CD4-positive, CD25-positive, alpha-beta regulatory T cell (primary cell): ENCODE measurements around the gene FERMT3. TPM values are rescaled to one million over a fixed set of nuclear protein-coding genes. Genes with fewer than 3 reads are reported as not detected.
A peak's percentile ranks its signal among the peaks of the same experiment; 100 is the strongest.
"Not testable (repeated sequence)": the region's sequence is repeated elsewhere in the genome, so short reads cannot be mapped to it uniquely, and the experiment has no call there.

Experiments
- ATAC-seq, 2 donors: fragments of 150-1000 bp; cut with Tn5 transposase; one replicate each; pipeline ENCODE4 v1.10.0; 2021; ENCODE audit warnings: low read depth in 2 of 2, moderate number of reproducible peaks in 2 of 2, moderate library complexity in 1 of 2
- DNase-seq, 3 donors: peaks; one replicate each; pipeline versions ENCODE4 v3.0.0 to v3.0.0-alpha.2; 2012 to 2022; ENCODE audit warnings: mixed read lengths in 1 of 3
- H3K27ac ChIP-seq: one replicate; pipeline ENCODE4 v1.7.0; 2013; ENCODE audit warnings: mild to moderate bottlenecking, low read length; ENCODE audit not compliant: insufficient read depth, poor library complexity, severe bottlenecking
- H3K27me3 ChIP-seq: one replicate; pipeline ENCODE4 v1.7.0; 2013; ENCODE audit warnings: low read length; ENCODE audit not compliant: control insufficient read depth, insufficient read depth
- H3K36me3 ChIP-seq: one replicate; pipeline ENCODE4 v1.7.0; 2013; ENCODE audit warnings: mild to moderate bottlenecking, low read length, moderate library complexity; ENCODE audit not compliant: control insufficient read depth, insufficient read depth
- H3K4me1 ChIP-seq: 2 replicates; pipeline ENCODE4 v1.7.0; 2013; ENCODE audit warnings: mild to moderate bottlenecking, low read length; ENCODE audit not compliant: insufficient read depth, control insufficient read depth, poor library complexity, severe bottlenecking
- H3K4me3 ChIP-seq: one replicate; pipeline ENCODE4 v1.7.0; 2013; ENCODE audit warnings: low read depth, mild to moderate bottlenecking, low read length, moderate library complexity
- H3K9me3 ChIP-seq, 2 experiments: 1 replicate in 1 of 2; 2 replicates in 1 of 2; pipeline ENCODE4 v1.7.0; 2013; ENCODE audit warnings: low read length in 2 of 2, mild to moderate bottlenecking in 1 of 2, moderate library complexity in 1 of 2; ENCODE audit not compliant: control insufficient read depth in 2 of 2
- H3K27ac Mint-ChIP-seq, 3 donors: one replicate each; pipeline ENCODE4 v1.8.0; 2020 to 2022; ENCODE audit warnings: mild to moderate bottlenecking in 3 of 3, mixed read lengths in 3 of 3, moderate library complexity in 2 of 3
- H3K27me3 Mint-ChIP-seq: one replicate; pipeline ENCODE4 v1.8.0; 2022; ENCODE audit warnings: mild to moderate bottlenecking, mixed read lengths
- H3K36me3 Mint-ChIP-seq: one replicate; pipeline ENCODE4 v1.8.0; 2020; ENCODE audit warnings: mixed read lengths
- H3K4me1 Mint-ChIP-seq, 4 donors: one replicate each; pipeline ENCODE4 v1.8.0; 2020 to 2022; ENCODE audit warnings: mixed read lengths in 4 of 4, mild to moderate bottlenecking in 1 of 4
- H3K4me3 Mint-ChIP-seq, 4 donors: one replicate each; pipeline ENCODE4 v1.8.0; 2020 to 2022; ENCODE audit warnings: mild to moderate bottlenecking in 4 of 4, mixed read lengths in 4 of 4, moderate library complexity in 3 of 4
- H3K9me3 Mint-ChIP-seq, 7 donors: one replicate each; pipeline ENCODE4 v1.8.0; 2020 to 2022; ENCODE audit warnings: mixed read lengths in 7 of 7, mild to moderate bottlenecking in 3 of 7, moderate library complexity in 2 of 7
- polyA plus RNA-seq, 4 donors: library from polyadenylated mRNA; unstranded; fragments of 300-500 nt; fragmentation: Illumina TruSeq; gene quantifications; one replicate each; pipeline ENCODE4 v1.2.3, GENCODE V29; 2021
- total RNA-seq: library from RNA; stranded (reverse); gene quantifications from one replicate; pipeline ENCODE4 v1.2.3, GENCODE V29; 2022

FERMT3 gene
- total and polyA plus RNA-seq, 5 donors from 2014 or later = 151 to 183 (median 167) TPM

GRCh38 chr11:64245797-64246620 lies 39.5 kb downstream of the FERMT3 start:
- H3K36me3 ChIP-seq = peaks cover 4% of the 10 kb centered on the region
- peak overlapping the region; percentile 37 for H3K4me3 ChIP-seq
- Mint-ChIP-seq H3K36me3 (no peaks in the 10 kb centered on the region), H3K27ac (peak overlapping the region in 2 of 3 donors; percentile 48 to 85), H3K4me3 (peak overlapping the region; percentile 83 to 91 (median 86)), H3K9me3 (peaks cover 0 to 2% (median 0%) of the 10 kb centered on the region in 7 donors), H3K27me3 (no peaks in the 10 kb centered on the region), H3K4me1 (peaks cover 0 to 52% (median 21%) of the 10 kb centered on the region in 4 donors)
- no peaks in the 10 kb centered on the region for H3K27me3 ChIP-seq
- ATAC-seq (no peak), DNase-seq (peak; percentile 38 to 62 (median 50))
- H3K27ac ChIP-seq = peak overlapping the region; percentile 55
- H3K9me3 ChIP-seq = no peaks in the 10 kb centered on the region
- peaks cover 57% of the 10 kb centered on the region for H3K4me1 ChIP-seq

- not testable (repeated sequence) for H3K27me3 ChIP-seq, H3K4me3 ChIP-seq, H3K36me3 Mint-ChIP-seq, DNase-seq, H3K9me3 Mint-ChIP-seq, H3K9me3 ChIP-seq, H3K27me3 Mint-ChIP-seq, H3K27ac ChIP-seq, H3K27ac Mint-ChIP-seq, H3K36me3 ChIP-seq
- ATAC-seq = peak; percentile 4 to 17
- H3K4me1 ChIP-seq = peaks cover 59% of the 10 kb centered on the region
- peaks cover 0 to 49% (median 21%) of the 10 kb centered on the region in 4 donors for H3K4me1 Mint-ChIP-seq
- peak overlapping the region; percentile 82 to 92 (median 89) for H3K4me3 Mint-ChIP-seq
Observed at GRCh38 chr11:64246621-64246870, 40.0 kb downstream of the FERMT3 start.

GRCh38 chr11:64246871-64247728 lies 40.6 kb downstream of the FERMT3 start, which contains the start of gene PPP1R14B:
PPP1R14B (minus strand) TSS chr11:64246943; CDS start chr11:64246673, 270 bp downstream.
- ATAC-seq (peak; percentile 62 to 65), DNase-seq (peak; percentile 71 to 84 (median 78))
- H3K4me1 ChIP-seq = peaks cover 59% of the 10 kb centered on the region
- H3K36me3 Mint-ChIP-seq = no peaks in the 10 kb centered on the region
- peak within 1 kb of the TSS; percentile 64 for H3K27ac ChIP-seq
- H3K9me3 ChIP-seq = no peaks in the 10 kb centered on the region
- no peaks in the 10 kb centered on the region for H3K27me3 ChIP-seq
- H3K27ac Mint-ChIP-seq = peak within 1 kb of the TSS; percentile 44 to 86 (median 85)
- H3K9me3 Mint-ChIP-seq = peaks cover 0 to 2% (median 0%) of the 10 kb centered on the region in 7 donors
- peak within 1 kb of the TSS; percentile 87 for H3K4me3 ChIP-seq
- peaks cover 4% of the 10 kb centered on the region for H3K36me3 ChIP-seq
- H3K27me3 Mint-ChIP-seq = no peaks in the 10 kb centered on the region
- peak within 1 kb of the TSS; percentile 83 to 92 (median 90) for H3K4me3 Mint-ChIP-seq
- peaks cover 0 to 54% (median 20%) of the 10 kb centered on the region in 4 donors for H3K4me1 Mint-ChIP-seq

- Mint-ChIP-seq H3K36me3 (no peaks in the 10 kb centered on the region), H3K27ac (peak overlapping the region in 2 of 3 donors; percentile 12 to 86), H3K27me3 (no peaks in the 10 kb centered on the region), H3K4me3 (peak overlapping the region; percentile 66 to 92 (median 84)), H3K4me1 (peaks cover 0 to 49% (median 18%) of the 10 kb centered on the region in 4 donors), H3K9me3 (peaks cover 0 to 2% (median 0%) of the 10 kb centered on the region in 7 donors)
- Histone ChIP-seq H3K4me1 (peaks cover 57% of the 10 kb centered on the region), H3K27me3 (no peaks in the 10 kb centered on the region), H3K36me3 (peaks cover 4% of the 10 kb centered on the region), H3K27ac (no peak overlapping the region), H3K9me3 (no peaks in the 10 kb centered on the region), H3K4me3 (no peak overlapping the region)
- DNase-seq (no peak), ATAC-seq (no peak)
Observed at GRCh38 chr11:64247729-64248531, 41.4 kb downstream of the FERMT3 start.

- DNase-seq (no peak), ATAC-seq (no peak)
- Histone ChIP-seq H3K4me3 (no peak overlapping the region), H3K4me1 (peaks cover 57% of the 10 kb centered on the region), H3K36me3 (no peaks in the 10 kb centered on the region), H3K27ac (no peak overlapping the region), H3K27me3 (no peaks in the 10 kb centered on the region), H3K9me3 (no peaks in the 10 kb centered on the region)
- no peak overlapping the region for H3K27ac Mint-ChIP-seq
- H3K36me3 Mint-ChIP-seq = no peaks in the 10 kb centered on the region
- peaks cover 0 to 45% (median 15%) of the 10 kb centered on the region in 4 donors for H3K4me1 Mint-ChIP-seq
- no peaks in the 10 kb centered on the region for H3K27me3 Mint-ChIP-seq
- H3K4me3 Mint-ChIP-seq = peak overlapping the region; percentile 3 to 92 (median 52)
- H3K9me3 Mint-ChIP-seq = peaks cover 0 to 2% (median 0%) of the 10 kb centered on the region in 7 donors
Observed at GRCh38 chr11:64248578-64248977, 42.1 kb downstream of the FERMT3 start.

- Mint-ChIP-seq H3K27me3 (no peaks in the 10 kb centered on the region), H3K27ac (peak overlapping the region in 1 of 3 donors; percentile 76), H3K4me1 (peaks cover 0 to 45% (median 13%) of the 10 kb centered on the region in 4 donors), H3K4me3 (peak overlapping the region; percentile 22 to 92 (median 36)), H3K9me3 (peaks cover 0 to 2% (median 0%) of the 10 kb centered on the region in 7 donors), H3K36me3 (no peaks in the 10 kb centered on the region)
- ATAC-seq (no peak), DNase-seq (no peak)
- Histone ChIP-seq H3K4me1 (peaks cover 57% of the 10 kb centered on the region), H3K27ac (no peak overlapping the region), H3K9me3 (no peaks in the 10 kb centered on the region), H3K27me3 (no peaks in the 10 kb centered on the region), H3K36me3 (no peaks in the 10 kb centered on the region), H3K4me3 (no peak overlapping the region)
Observed at GRCh38 chr11:64249038-64249437, 42.5 kb downstream of the FERMT3 start.
